Left ventricle myocardium inferior (tissue), 1 donor: ENCODE data around the gene PSMA5. TPM values are rescaled to one million over a fixed set of nuclear protein-coding genes. Genes with fewer than 3 reads are reported as not detected.
"Not testable (repeated sequence)": the region's sequence is repeated elsewhere in the genome, so short reads cannot be mapped to it uniquely, and the experiment has no call there.

Source experiments
- DNase-seq: peaks from one replicate; pipeline ENCODE4 v3.0.0-alpha.2; 2020
- H3K27ac ChIP-seq: fragments of 200-600 bp; replicated peaks from 2 replicates; pipeline ENCODE4 v1.8.0; 2021
- H3K27me3 ChIP-seq: fragments of 200-600 bp; 2 replicates; pipeline ENCODE4 v1.8.0; 2021; ENCODE audit warnings: low read depth
- H3K36me3 ChIP-seq: fragments of 200-600 bp; 2 replicates; pipeline ENCODE4 v1.8.0; 2021
- H3K4me1 ChIP-seq: fragments of 200-600 bp; 2 replicates; pipeline ENCODE4 v1.8.0; 2021
- H3K4me3 ChIP-seq: fragments of 200-600 bp; 2 replicates; pipeline ENCODE4 v1.8.0; 2021; ENCODE audit warnings: mild to moderate bottlenecking, moderate library complexity
- H3K9me3 ChIP-seq: fragments of 200-600 bp; replicated peaks from 2 replicates; pipeline ENCODE4 v1.8.0; 2021
- CTCF ChIP-seq: fragments of 200-600 bp; IDR thresholded peaks from 2 replicates; pipeline ENCODE4 v1.8.0; 2021; ENCODE audit warnings: antibody characterized with exemption, mild to moderate bottlenecking, borderline replicate concordance
- intact Hi-C: fragments of 100-400 bp; cut with micrococcal nuclease; formaldehyde crosslinking; loops from one replicate; pipeline ENCODE4 v1.11.0; 2022
- total RNA-seq: library from RNA; stranded (reverse); fragmentation: NEBNext Ultra II Directional; extraction: Animal tissue kit (Norgen Biotek cat#: 25700); gene quantifications from one replicate; pipeline ENCODE4 v1.2.1, GENCODE V29; 2021
- donor health status: DM: no; HTN: yes; CAD: no; lungs with severe emphysema.

Gene PSMA5
- total RNA-seq, 1 donor from 2014 or later, result 49.9 TPM

- peak; percentile 88 for DNase-seq
- TF ChIP-seq CTCF, result no peak
- Histone ChIP-seq H3K27ac (peak within 1 kb of the TSS; percentile 92), H3K4me1 (peaks cover 65% of the 10 kb centered on the region), H3K27me3 (no peaks in the 10 kb centered on the region), H3K9me3 (no peaks in the 10 kb centered on the region), H3K4me3 (peak within 1 kb of the TSS; percentile 74), H3K36me3 (peaks cover 17% of the 10 kb centered on the region)
- intact Hi-C loops, result loop anchor here (5.0 kb wide), 1 partner anchor 115 kb away; the partner anchor contains the start of gene PSRC1
Observed at GRCh38 chr1:109397581-109398342, 28.5 kb downstream of the PSMA5 start, which contains the start of gene SORT1. SORT1 (minus strand) TSS chr1:109397918; CDS start chr1:109397892, 26 bp downstream.

- Histone ChIP-seq H3K27me3 (no peaks in the 10 kb centered on the region), H3K4me3 (peak overlapping the region; percentile 74), H3K4me1 (peaks cover 68% of the 10 kb centered on the region), H3K9me3 (no peaks in the 10 kb centered on the region), H3K36me3 (peaks cover 12% of the 10 kb centered on the region), H3K27ac (peak overlapping the region; percentile 92)
- no peak for TF ChIP-seq CTCF
- intact Hi-C loops, result loop anchor here (5.0 kb wide), 1 partner anchor 115 kb away; the partner anchor contains the start of gene PSRC1
- DNase-seq, result no peak
Observed at GRCh38 chr1:109396871-109397580, 29.2 kb downstream of the PSMA5 start.

- H3K9me3 ChIP-seq, result no peaks in the 10 kb centered on the region
Observed at GRCh38 chr1:109396513-109396839, 29.8 kb downstream of the PSMA5 start.

GRCh38 chr1:109395602-109396512 lies 30.4 kb downstream of the PSMA5 start:
- no peak for TF ChIP-seq CTCF
- peak overlapping the region; percentile 92 for H3K27ac ChIP-seq

More at GRCh38 chr1:109396513-109396839, 29.8 kb downstream of the PSMA5 start:
- no peak for TF ChIP-seq CTCF
- H3K27me3 ChIP-seq, result no peaks in the 10 kb centered on the region
- peak overlapping the region; percentile 92 for H3K27ac ChIP-seq
- peaks cover 68% of the 10 kb centered on the region for H3K4me1 ChIP-seq
- intact Hi-C loops, result loop anchor here (5.0 kb wide), 1 partner anchor 114 kb away; the partner anchor contains the start of gene PSRC1
- H3K36me3 ChIP-seq, result peaks cover 7% of the 10 kb centered on the region
- no peak for DNase-seq
- H3K4me3 ChIP-seq, result peak overlapping the region; percentile 74

GRCh38 chr1:109395282-109395599 lies 31.0 kb downstream of the PSMA5 start:
- not testable (repeated sequence) for H3K27me3 ChIP-seq, DNase-seq, H3K36me3 ChIP-seq, H3K9me3 ChIP-seq
- intact Hi-C loops, result loop anchor here (5.0 kb wide), 1 partner anchor 113 kb away; the partner anchor contains the start of gene PSRC1
- H3K4me1 ChIP-seq, result peaks cover 77% of the 10 kb centered on the region
- peak overlapping the region; percentile 74 for H3K4me3 ChIP-seq
- H3K27ac ChIP-seq, result peak overlapping the region; percentile 92

More at GRCh38 chr1:109395602-109396512, 30.4 kb downstream of the PSMA5 start:
- Histone ChIP-seq H3K4me1 (peaks cover 73% of the 10 kb centered on the region), H3K4me3 (peak overlapping the region; percentile 74), H3K9me3 (no peaks in the 10 kb centered on the region), H3K36me3 (peaks cover under 1% of the 10 kb centered on the region), H3K27me3 (no peaks in the 10 kb centered on the region)
- intact Hi-C loops, result loop anchor here (5.0 kb wide), 1 partner anchor 114 kb away; the partner anchor contains the start of gene PSRC1
- DNase-seq, result no peak
